Activated CD4-positive, alpha-beta T cell treated with anti-CD3 and anti-CD28 coated beads for 48 hours (primary cell): ENCODE measurements around the gene FANCB.

ENCODE experiments used
- DNase-seq: peaks from one replicate; pipeline ENCODE4 v3.0.0-alpha.2; 2020

The FANCB gene

GRCh38 chrX:14832151-14832550, 40.7 kb downstream of the FANCB start:
- DNase-seq = no peak

DNA sequence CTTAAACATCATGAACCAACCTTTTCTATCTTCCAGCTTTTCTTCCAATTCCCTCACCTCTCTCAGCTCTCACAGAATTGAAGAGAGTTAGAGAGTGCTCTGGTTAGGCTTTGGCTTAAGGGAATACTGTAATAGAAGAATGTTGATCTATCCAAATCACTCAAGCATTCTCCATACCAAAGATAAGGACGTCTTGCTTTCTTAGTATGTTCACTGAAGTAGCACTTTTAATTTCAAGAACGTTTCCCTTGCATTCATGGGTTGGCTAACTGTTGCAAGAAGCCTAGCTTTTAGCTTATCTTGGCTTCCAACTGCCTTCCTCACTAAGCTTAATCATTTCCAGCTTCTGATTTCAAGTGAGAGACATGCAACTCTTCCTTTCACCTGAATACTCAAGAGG, 43.2 kb downstream of the FANCB start:
- no peak for DNase-seq

GRCh38 chrX:14826319-14826718, 46.5 kb downstream of the FANCB start:
- DNase-seq = no peak

- DNase-seq = no peak
These were observed 47.0 kb downstream of the FANCB start for GRCh38 chrX:14825851-14826250.

DNA sequence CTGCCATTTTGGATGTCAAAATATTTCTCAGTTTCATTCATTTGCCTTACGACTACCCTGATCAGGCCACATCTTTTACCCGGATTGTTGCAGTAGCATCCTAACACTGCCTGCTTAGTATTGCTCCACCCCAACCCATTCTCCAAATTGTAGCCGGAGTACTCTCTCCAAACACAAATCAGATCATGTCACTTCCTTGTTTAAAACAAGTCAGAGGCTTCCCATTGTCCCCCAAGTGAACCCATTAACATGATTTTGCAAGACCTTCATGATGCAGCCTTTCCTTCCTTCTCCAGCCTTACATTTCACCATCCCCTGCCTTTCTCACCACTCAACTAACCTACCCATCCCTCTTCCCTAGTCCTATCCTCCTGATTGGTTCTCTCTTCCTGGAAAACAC, 53.1 kb downstream of the FANCB start:
- no peak for DNase-seq

DNA sequence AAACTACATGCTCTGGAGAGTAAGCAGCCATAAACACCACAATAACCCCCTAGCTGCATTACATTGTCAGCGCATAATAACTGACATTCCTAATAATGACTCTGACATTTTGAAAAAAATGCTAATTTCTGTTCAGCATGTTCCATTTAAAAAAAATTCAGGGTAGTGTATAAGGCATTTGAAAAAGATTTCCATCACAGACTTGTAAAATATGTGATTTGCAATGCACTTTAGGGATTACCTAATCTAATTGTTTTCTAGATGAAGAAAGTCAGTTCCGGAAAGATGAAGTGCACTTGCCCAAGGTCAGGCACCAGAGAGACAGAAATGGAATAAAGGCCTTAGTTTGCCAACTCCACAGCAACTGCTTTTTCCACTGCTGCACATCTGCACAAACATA, 55.3 kb downstream of the FANCB start:
- DNase-seq = no peak

- no peak for DNase-seq
These were observed 69.7 kb downstream of the FANCB start for GRCh38 chrX:14802943-14803710.

- DNase-seq = no peak
These were observed 71.7 kb downstream of the FANCB start for GRCh38 chrX:14801136-14801535.

- peak; percentile 13 for DNase-seq
These were observed 74.0 kb downstream of the FANCB start for GRCh38 chrX:14798805-14799397.
